Activated naive CD4-positive, alpha-beta T cell treated with anti-CD3 and anti-CD28 coated beads, Interleukin-2, amount 50 U/mL, for 16 hours (primary cell): ENCODE data around the gene EEF1AKMT4.
A peak's percentile ranks its signal among the peaks of the same experiment; 100 is the strongest.

Experiments
- DNase-seq: peaks from one replicate; pipeline ENCODE4 v3.0.0-alpha.2; 2020

Gene EEF1AKMT4

GRCh38 chr3:184249412-184250166, at the start of gene EEF1AKMT4:
EEF1AKMT4 (plus strand) TSS chr3:184249672; CDS start chr3:184249695, 23 bp downstream.
- DNase-seq: peak; percentile 98

DNA sequence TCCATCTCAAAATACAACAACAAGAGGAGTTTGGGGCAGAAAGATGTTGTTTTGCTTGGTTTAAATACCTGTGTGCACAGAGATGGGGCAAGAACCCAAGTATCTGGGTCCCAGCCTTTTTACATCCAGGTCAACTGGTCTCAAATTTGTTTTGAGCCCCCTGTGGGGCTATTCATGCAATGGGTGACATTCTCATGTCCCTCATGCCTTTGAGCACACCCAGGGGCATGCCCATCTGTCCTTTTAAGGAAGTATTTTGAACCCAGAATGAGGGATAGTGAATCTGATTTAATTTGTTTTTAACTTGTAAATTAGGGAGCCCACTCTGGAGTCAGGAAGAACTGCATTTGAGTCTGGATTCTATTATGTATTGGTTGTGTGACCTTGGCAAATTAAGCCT, 48.6 kb upstream of the EEF1AKMT4 start:
- no peak for DNase-seq

GRCh38 chr3:184203526-184203925, 45.9 kb upstream of the EEF1AKMT4 start:
- no peak for DNase-seq

DNA sequence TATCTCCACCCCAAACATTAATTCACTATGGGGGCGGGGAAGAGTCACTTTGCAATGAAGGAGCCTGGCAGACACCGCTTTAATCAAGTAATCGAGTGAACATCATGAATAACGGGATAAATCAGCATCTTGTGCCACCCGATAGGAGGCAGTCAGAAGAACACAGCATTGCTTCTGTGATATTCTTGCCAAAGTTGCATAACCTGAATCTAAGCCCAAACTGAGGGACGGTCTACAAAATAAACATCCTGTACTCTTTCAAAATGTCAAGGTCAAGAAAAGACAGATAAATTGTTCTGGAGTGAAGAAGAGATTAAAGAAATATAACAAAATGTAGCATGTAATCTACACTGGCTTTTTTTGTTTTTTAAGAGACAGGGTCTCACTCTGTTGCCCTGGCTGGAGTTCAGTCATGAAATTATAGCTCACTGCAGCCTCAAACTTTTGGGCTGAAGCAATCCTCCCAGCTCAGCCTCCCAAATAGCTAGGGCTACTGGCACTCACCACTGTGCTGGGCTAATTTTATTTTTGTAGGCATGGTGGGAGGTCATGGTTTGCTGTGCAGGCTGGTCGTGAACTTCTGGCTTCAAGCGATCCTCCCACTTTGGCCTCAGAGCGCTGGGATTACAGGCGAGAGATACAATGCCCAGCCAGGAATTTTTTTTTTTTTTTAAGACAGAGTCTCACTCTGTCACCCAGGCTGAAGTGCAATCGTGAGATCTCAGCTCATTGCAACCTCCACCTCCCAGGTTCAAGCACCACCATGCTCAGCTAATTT, 40.1 kb upstream of the EEF1AKMT4 start:
- DNase-seq: no peak

DNA sequence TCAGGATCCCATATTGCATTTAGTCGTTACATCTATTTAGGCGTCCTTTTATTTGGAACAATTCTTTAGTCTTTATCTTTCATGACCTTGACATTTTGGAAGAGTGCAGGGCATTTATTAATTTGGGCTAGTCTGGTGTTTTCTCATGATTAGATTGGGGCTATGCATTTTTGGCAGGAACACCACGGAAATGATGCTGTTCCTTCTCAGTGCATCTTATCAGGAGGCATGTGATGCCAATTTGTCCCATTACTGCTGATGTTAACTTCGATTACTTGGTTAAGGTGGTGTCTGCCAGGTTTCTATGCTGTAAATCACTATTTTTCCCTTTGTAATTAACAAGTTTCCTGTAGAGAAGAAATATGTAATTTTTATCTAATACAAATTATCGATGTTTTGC, 38.2 kb upstream of the EEF1AKMT4 start:
- no peak for DNase-seq

GRCh38 chr3:184211718-184212117, 37.8 kb upstream of the EEF1AKMT4 start:
- DNase-seq: no peak

DNA sequence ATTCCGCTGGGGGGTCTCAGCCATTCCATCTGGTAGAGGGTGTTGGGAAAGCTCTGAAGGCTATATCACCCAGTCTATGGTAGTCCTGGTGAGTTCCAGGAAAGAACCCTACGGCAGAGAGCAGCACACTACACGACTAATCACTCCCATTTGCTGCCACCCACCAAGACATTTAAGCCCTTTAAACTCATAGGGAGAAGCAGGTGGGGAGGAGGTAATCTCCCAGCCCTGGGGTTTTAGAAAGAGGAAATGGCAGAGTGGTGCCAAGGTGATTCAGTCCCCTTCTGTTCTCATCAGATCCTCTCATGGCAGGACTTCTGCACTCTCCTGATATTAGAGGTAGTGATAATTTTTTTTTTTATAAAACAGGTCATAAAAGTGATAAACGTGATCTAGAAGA, 30.7 kb upstream of the EEF1AKMT4 start:
- DNase-seq: no peak

DNA sequence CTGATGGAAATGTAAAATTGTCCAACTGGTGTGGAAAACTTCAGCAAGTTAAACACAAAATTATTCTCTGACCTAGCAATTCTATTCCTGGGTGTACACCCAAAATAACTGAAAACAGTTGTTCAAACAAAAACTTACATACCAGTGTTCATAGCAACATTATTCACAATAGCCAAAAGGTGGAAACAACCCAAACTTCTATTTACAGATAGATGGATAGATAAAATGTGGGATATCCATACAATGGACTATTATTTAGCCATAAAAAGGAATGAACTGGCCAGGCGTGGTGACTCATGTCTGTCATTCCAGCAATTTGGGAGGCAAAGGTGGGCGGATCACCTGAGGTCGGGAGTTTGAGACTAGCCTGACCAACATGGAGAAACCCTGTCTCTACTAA, 27.0 kb upstream of the EEF1AKMT4 start:
- no peak for DNase-seq

GRCh38 chr3:184223946-184224345, 25.5 kb upstream of the EEF1AKMT4 start:
- no peak for DNase-seq

DNA sequence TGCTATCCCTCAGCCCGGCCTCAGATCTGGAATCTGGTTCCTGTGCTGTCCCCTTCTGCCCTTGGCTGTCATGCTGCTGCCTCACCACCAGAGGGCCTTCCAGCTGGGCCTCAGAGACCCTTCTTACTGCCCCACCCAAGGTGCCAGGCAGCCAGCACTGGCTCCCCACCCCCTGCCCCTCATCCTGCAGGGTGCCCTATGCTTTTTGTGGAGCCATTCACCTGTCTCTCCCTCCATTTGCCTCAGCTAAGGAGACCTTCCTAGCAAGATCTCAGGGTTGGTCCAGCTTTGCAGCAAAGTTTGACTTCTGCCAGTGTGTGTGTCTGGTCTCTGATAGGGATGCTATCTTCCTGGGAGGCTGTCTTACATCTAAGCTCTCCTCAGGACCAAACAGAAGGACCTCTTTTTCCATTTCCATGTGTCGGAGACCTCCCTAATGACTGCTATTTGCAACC, 22.0 kb upstream of the EEF1AKMT4 start:
- DNase-seq: peak; percentile 57

GRCh38 chr3:184228376-184229137, 20.9 kb upstream of the EEF1AKMT4 start:
- no peak for DNase-seq

DNA sequence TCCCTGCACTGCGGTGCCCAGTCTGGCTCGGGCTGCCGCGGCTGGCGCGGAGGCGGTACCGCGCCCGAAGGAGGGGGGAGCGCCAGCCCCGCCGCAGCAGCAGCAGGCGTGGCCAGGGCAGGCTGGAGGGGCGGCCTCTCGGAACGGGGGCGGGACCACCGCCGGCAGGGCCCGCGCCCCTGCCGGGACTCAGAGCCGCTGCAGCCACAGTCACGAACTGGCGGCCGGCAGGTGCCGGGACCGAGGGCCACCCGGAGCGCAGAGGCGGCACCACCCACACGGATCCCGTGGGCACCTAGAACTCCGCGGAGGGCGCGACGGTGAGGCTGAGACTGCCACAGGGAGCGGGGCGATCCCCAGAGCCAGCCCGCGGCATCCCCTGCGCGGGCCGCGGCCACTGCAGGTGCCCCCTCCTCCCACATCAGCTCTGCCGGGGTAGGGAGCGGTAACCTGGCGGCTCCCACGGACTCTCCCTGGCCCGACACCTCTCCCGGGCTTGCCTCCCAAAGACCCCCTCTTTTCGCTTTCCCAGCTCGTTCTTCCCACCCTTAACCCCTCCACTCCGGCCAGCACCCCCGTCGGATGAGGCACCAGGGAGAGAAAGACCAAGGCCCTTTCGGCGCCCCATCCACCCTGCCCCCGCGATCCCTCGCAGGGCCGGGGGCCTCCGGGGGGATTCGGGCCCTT, 19.9 kb upstream of the EEF1AKMT4 start, which contains the start of gene VWA5B2:
VWA5B2 (plus strand) TSS at position 192 of the 687 bp plus-strand sequence. CDS start 944 bp downstream, outside the sequence.
- DNase-seq: peak; percentile 79

DNA sequence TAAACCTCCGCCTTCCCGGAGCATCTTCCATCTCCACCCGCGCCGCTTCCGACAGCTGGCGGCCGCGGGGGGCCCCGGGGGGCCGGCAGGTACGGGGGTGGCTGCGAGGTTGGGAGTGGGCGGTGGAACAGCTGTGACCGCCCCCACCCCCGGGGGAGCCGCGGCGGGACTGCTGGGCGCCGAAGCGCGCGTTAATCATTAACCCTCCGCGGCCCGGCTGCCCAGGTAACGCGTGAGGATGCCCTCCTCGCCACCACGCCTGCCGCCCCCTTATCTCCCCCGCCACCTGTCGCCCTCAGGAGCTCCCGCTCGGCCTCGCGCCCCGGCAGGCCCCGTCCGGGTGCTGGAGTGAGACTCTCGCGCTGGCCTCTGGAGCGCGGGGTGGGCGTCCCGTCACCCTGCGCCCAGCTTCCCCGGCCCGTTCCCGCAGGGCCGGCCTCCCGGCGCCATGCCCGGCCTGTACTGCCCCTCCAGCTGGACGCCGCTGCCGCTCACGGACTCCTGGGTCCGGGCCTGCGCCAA, 19.3 kb upstream of the EEF1AKMT4 start:
- DNase-seq: no peak

GRCh38 chr3:184230603-184231528, 18.6 kb upstream of the EEF1AKMT4 start:
- DNase-seq: no peak

DNA sequence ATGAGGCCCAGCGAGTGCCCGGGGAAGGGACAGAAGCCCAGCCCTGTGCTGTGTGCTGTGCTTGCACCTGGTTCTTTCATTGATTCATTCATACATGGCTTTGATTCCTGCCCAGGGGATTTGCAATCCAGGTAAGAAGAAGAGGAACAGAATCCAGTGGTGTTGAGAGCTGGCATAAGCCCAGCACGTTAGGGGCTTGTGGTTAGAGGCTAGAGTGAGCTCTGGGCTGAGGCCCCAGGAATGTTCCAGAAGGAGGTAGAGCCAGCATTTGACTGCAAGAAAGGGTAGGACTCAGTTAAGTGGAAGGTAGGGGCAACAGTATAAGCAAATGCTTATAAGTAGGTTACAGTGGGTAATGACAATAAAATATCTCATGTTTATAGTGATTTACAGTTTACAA, 17.8 kb upstream of the EEF1AKMT4 start:
- no peak for DNase-seq

GRCh38 chr3:184233127-184233843, 16.2 kb upstream of the EEF1AKMT4 start:
- DNase-seq: no peak

- DNase-seq: no peak
Observed at GRCh38 chr3:184234224-184234623, 15.2 kb upstream of the EEF1AKMT4 start.

GRCh38 chr3:184234671-184235380, 14.6 kb upstream of the EEF1AKMT4 start:
- no peak for DNase-seq

DNA sequence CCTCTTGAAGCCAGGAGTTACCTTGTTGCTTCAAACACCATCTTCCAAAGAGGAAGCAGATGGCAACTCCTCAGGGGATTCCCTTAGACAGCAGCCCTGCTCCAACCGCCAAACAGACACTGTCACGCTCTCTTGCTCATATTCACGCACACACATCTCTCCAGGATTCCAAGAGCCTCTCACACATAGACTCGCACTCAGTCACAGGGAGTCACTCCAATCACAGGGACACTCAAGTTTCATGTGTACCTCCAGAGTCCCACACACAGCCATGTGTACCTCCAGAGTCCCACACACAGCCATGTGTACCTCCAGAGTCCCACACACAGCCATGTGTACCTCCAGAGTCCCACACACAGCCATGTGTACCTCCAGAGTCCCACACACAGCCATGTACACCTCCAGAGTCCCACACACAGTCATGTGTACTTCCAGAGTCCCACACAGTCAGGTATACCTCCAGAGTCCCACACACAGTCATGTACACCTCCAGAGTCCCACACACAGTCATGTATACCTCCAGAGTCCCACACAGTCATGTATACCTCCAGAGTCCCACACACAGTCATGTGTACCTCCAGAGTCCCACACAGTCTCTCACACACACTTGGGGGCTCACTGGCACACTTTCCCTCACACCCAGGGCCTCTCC, 14.0 kb upstream of the EEF1AKMT4 start:
- DNase-seq: no peak
